ENCODE results near the gene LCE6A.

GRCh38 chr1:152801333-152801732, 41.3 kb upstream of the LCE6A start:
- no peak for TF ChIP-seq LEF1 (IDR thresholded peaks at IDR 0.05; ENCODE audit: borderline replicate concordance)
- no peak for TF ChIP-seq FOXM1 (IDR thresholded peaks at IDR 0.05; ENCODE audit: borderline replicate concordance)
- TF ChIP-seq BHLHE40 (IDR thresholded peaks at IDR 0.05; ENCODE audit: borderline replicate concordance) = no peak

Data from HEK293T (cell line).